Naive B cell (primary cell): ENCODE measurements around the gene RPL18. TPM values are rescaled to one million over a fixed set of nuclear protein-coding genes. Genes with fewer than 3 reads are reported as not detected.

Source experiments
- ATAC-seq, 2 donors: fragments of 150-1000 bp; cut with Tn5 transposase; 2 replicates each; pipeline ENCODE4 v1.10.0; 2021; ENCODE audit warnings: low read depth in 2 of 2, mild to moderate bottlenecking in 2 of 2, moderate library complexity in 2 of 2
- DNase-seq: peaks from one replicate; pipeline ENCODE4 v3.0.0; 2022
- H3K27ac Mint-ChIP-seq, 6 donors: one replicate each; pipeline ENCODE4 v1.8.0; 2020 to 2022; ENCODE audit warnings: mild to moderate bottlenecking in 6 of 6, mixed read lengths in 6 of 6, moderate library complexity in 5 of 6, inconsistent platforms in 2 of 6
- H3K27me3 Mint-ChIP-seq, 3 donors: one replicate each; pipeline ENCODE4 v1.8.0; 2021 to 2022; ENCODE audit warnings: mixed read lengths in 3 of 3, mild to moderate bottlenecking in 1 of 3
- H3K36me3 Mint-ChIP-seq, 2 donors: one replicate each; pipeline ENCODE4 v1.8.0; 2020 to 2022; ENCODE audit warnings: mixed read lengths in 2 of 2, inconsistent platforms in 1 of 2, mild to moderate bottlenecking in 1 of 2
- H3K4me1 Mint-ChIP-seq, 3 donors: one replicate each; pipeline ENCODE4 v1.8.0; 2020 to 2022; ENCODE audit warnings: mixed read lengths in 3 of 3, inconsistent platforms in 1 of 3, mild to moderate bottlenecking in 1 of 3, moderate library complexity in 1 of 3
- H3K4me3 Mint-ChIP-seq, 8 donors: one replicate each; pipeline ENCODE4 v1.8.0; 2020 to 2022; ENCODE audit warnings: mild to moderate bottlenecking in 8 of 8, mixed read lengths in 8 of 8, moderate library complexity in 8 of 8, inconsistent platforms in 2 of 8
- H3K9me3 Mint-ChIP-seq, 7 donors: one replicate each; pipeline ENCODE4 v1.8.0; 2020 to 2022; ENCODE audit warnings: mixed read lengths in 7 of 7, mild to moderate bottlenecking in 5 of 7, inconsistent platforms in 2 of 7, moderate library complexity in 1 of 7
- polyA plus RNA-seq, 6 donors: library from polyadenylated mRNA; unstranded; fragments of 300-500 nt; fragmentation: Illumina TruSeq; gene quantifications; one replicate each; pipeline ENCODE4 v1.2.3, GENCODE V29; 2021; ENCODE audit warnings: low read depth in 6 of 6

RPL18 gene
- polyA plus RNA-seq, 6 donors from 2014 or later: 1,850 to 2,706 (median 2,170) TPM

GRCh38 chr19:48613852-48614435 lies 5.0 kb downstream of the RPL18 start:
- DNase-seq (no peak), ATAC-seq (no peak)
- Mint-ChIP-seq H3K27me3 (no peaks in the 10 kb centered on the region), H3K4me1 (peaks cover 32 to 36% (median 33%) of the 10 kb centered on the region in 3 donors), H3K9me3 (no peaks in the 10 kb centered on the region), H3K36me3 (no peaks in the 10 kb centered on the region), H3K27ac (peak overlapping the region in 4 of 6 donors; percentile 70 to 83 (median 72)), H3K4me3 (peak overlapping the region in 2 of 8 donors; percentile 39 to 48)

- ATAC-seq (no peak), DNase-seq (no peak)
- Mint-ChIP-seq H3K9me3 (no peaks in the 10 kb centered on the region), H3K27ac (peak overlapping the region in 1 of 6 donors; percentile 34), H3K27me3 (no peaks in the 10 kb centered on the region), H3K36me3 (no peaks in the 10 kb centered on the region), H3K4me1 (peaks cover 32 to 38% (median 34%) of the 10 kb centered on the region in 3 donors), H3K4me3 (peak overlapping the region in 1 of 8 donors; percentile 44)
Measured at GRCh38 chr19:48613024-48613851, 5.7 kb downstream of the RPL18 start.

- H3K4me3 Mint-ChIP-seq: peak overlapping the region in 1 of 8 donors; percentile 25
- peaks cover 21 to 30% (median 26%) of the 10 kb centered on the region in 3 donors for H3K4me1 Mint-ChIP-seq
- ATAC-seq (no peak), DNase-seq (no peak)
- no peaks in the 10 kb centered on the region for H3K27me3 Mint-ChIP-seq
- peak overlapping the region in 1 of 6 donors; percentile 59 for H3K27ac Mint-ChIP-seq
- no peaks in the 10 kb centered on the region for H3K9me3 Mint-ChIP-seq
- no peaks in the 10 kb centered on the region for H3K36me3 Mint-ChIP-seq
Measured at GRCh38 chr19:48611872-48612271, 7.1 kb downstream of the RPL18 start.

- DNase-seq (no peak), ATAC-seq (no peak)
- Mint-ChIP-seq H3K4me3 (no peak overlapping the region), H3K36me3 (no peaks in the 10 kb centered on the region), H3K9me3 (no peaks in the 10 kb centered on the region), H3K4me1 (peaks cover 15 to 20% (median 17%) of the 10 kb centered on the region in 3 donors), H3K27me3 (no peaks in the 10 kb centered on the region), H3K27ac (no peak overlapping the region)
Measured at GRCh38 chr19:48609571-48610108, 9.3 kb downstream of the RPL18 start.

- H3K27ac Mint-ChIP-seq: peak overlapping the region in 2 of 6 donors; percentile 38 to 89
- H3K9me3 Mint-ChIP-seq: no peaks in the 10 kb centered on the region
- peak overlapping the region in 6 of 8 donors; percentile 5 to 75 (median 50) for H3K4me3 Mint-ChIP-seq
Measured at GRCh38 chr19:48608798-48609263, 10.1 kb downstream of the RPL18 start.

GRCh38 chr19:48607359-48607755 lies 11.6 kb downstream of the RPL18 start:
- ATAC-seq (no peak), DNase-seq (no peak)
- Mint-ChIP-seq H3K27me3 (no peaks in the 10 kb centered on the region), H3K4me1 (peaks cover 6 to 12% (median 8%) of the 10 kb centered on the region in 3 donors), H3K9me3 (no peaks in the 10 kb centered on the region), H3K27ac (peak overlapping the region in 1 of 6 donors; percentile 66), H3K4me3 (no peak overlapping the region), H3K36me3 (no peaks in the 10 kb centered on the region)

More at GRCh38 chr19:48608798-48609263, 10.1 kb downstream of the RPL18 start:
- Mint-ChIP-seq H3K27me3 (no peaks in the 10 kb centered on the region), H3K36me3 (no peaks in the 10 kb centered on the region), H3K4me1 (peaks cover 9 to 17% (median 11%) of the 10 kb centered on the region in 3 donors)
- peak; percentile 98 to 99 for ATAC-seq
- peak; percentile 65 for DNase-seq

GRCh38 chr19:48606463-48607358 lies 12.3 kb downstream of the RPL18 start, which contains the start of gene SPACA4:
Gene SPACA4 (plus strand): TSS chr19:48606742. CDS start chr19:48606979, 237 bp downstream.
- DNase-seq (no peak), ATAC-seq (no peak)
- Mint-ChIP-seq H3K4me1 (peaks cover 6 to 12% (median 8%) of the 10 kb centered on the region in 3 donors), H3K9me3 (no peaks in the 10 kb centered on the region), H3K27ac (peak within 1 kb of the TSS in 1 of 6 donors; percentile 66), H3K4me3 (no peak within 1 kb of the TSS), H3K27me3 (no peaks in the 10 kb centered on the region), H3K36me3 (no peaks in the 10 kb centered on the region)

- H3K27me3 Mint-ChIP-seq: peaks cover 0 to 1% (median under 1%) of the 10 kb centered on the region in 3 donors
Measured at GRCh38 chr19:48603850-48604249, 15.1 kb downstream of the RPL18 start.

GRCh38 chr19:48603449-48603848 lies 15.5 kb downstream of the RPL18 start:
- Mint-ChIP-seq H3K36me3 (no peaks in the 10 kb centered on the region), H3K27ac (no peak overlapping the region), H3K4me3 (no peak overlapping the region), H3K9me3 (no peaks in the 10 kb centered on the region), H3K27me3 (peaks cover 0 to 5% (median 4%) of the 10 kb centered on the region in 3 donors), H3K4me1 (peaks cover under 1 to 2% (median under 1%) of the 10 kb centered on the region in 3 donors)
- no peak for DNase-seq
- no peak for ATAC-seq

More at GRCh38 chr19:48603850-48604249, 15.1 kb downstream of the RPL18 start:
- Mint-ChIP-seq H3K9me3 (no peaks in the 10 kb centered on the region), H3K4me3 (peak overlapping the region in 1 of 8 donors; percentile 42), H3K27ac (no peak overlapping the region), H3K4me1 (peaks cover 4 to 6% (median 5%) of the 10 kb centered on the region in 3 donors), H3K36me3 (no peaks in the 10 kb centered on the region)
- DNase-seq (no peak), ATAC-seq (no peak)

- peaks cover 0 to 9% (median 8%) of the 10 kb centered on the region in 3 donors for H3K27me3 Mint-ChIP-seq
- no peaks in the 10 kb centered on the region for H3K4me1 Mint-ChIP-seq
- no peak overlapping the region for H3K27ac Mint-ChIP-seq
- no peaks in the 10 kb centered on the region for H3K36me3 Mint-ChIP-seq
- DNase-seq: no peak
- no peaks in the 10 kb centered on the region for H3K9me3 Mint-ChIP-seq
- ATAC-seq: no peak
- H3K4me3 Mint-ChIP-seq: no peak overlapping the region
Measured at GRCh38 chr19:48603001-48603400, 16.0 kb downstream of the RPL18 start.

- Mint-ChIP-seq H3K27me3 (peaks cover 0 to 13% (median 8%) of the 10 kb centered on the region in 3 donors), H3K4me1 (no peaks in the 10 kb centered on the region), H3K9me3 (no peaks in the 10 kb centered on the region), H3K27ac (no peak overlapping the region), H3K4me3 (no peak overlapping the region), H3K36me3 (no peaks in the 10 kb centered on the region)
- ATAC-seq: no peak
- no peak for DNase-seq
Measured at GRCh38 chr19:48600679-48601417, 18.1 kb downstream of the RPL18 start.

GRCh38 chr19:48598996-48599700 lies 19.8 kb downstream of the RPL18 start:
- H3K27me3 Mint-ChIP-seq: peaks cover 0 to 13% (median 8%) of the 10 kb centered on the region in 3 donors
- no peak for ATAC-seq
- H3K27ac Mint-ChIP-seq: no peak overlapping the region
- no peak overlapping the region for H3K4me3 Mint-ChIP-seq
- no peaks in the 10 kb centered on the region for H3K4me1 Mint-ChIP-seq
- no peaks in the 10 kb centered on the region for H3K36me3 Mint-ChIP-seq
- DNase-seq: no peak
- H3K9me3 Mint-ChIP-seq: no peaks in the 10 kb centered on the region
